Ureter (tissue), 1 donor: Measurements from ENCODE around the gene TTC21B. TPM values are rescaled to one million over a fixed set of nuclear protein-coding genes. Genes with fewer than 3 reads are reported as not detected.
"Not testable (repeated sequence)": the region's sequence is repeated elsewhere in the genome, so short reads cannot be mapped to it uniquely, and the experiment has no call there.

ENCODE experiments used
- DNase-seq: peaks from one replicate; pipeline ENCODE4 v3.0.0-alpha.2; 2020; ENCODE audit warnings: low spot score
- total RNA-seq: library from RNA; stranded (reverse); gene quantifications from one replicate; pipeline ENCODE4 v1.2.4, GENCODE V29; 2023
- donor health status: DM: yes; HTN: yes; CAD: no.

The TTC21B gene
- total RNA-seq, 1 donor from 2014 or later, result 26.4 TPM

GRCh38 chr2:165886487-165887146, 67.0 kb downstream of the TTC21B start:
- DNase-seq, result no peak

DNA sequence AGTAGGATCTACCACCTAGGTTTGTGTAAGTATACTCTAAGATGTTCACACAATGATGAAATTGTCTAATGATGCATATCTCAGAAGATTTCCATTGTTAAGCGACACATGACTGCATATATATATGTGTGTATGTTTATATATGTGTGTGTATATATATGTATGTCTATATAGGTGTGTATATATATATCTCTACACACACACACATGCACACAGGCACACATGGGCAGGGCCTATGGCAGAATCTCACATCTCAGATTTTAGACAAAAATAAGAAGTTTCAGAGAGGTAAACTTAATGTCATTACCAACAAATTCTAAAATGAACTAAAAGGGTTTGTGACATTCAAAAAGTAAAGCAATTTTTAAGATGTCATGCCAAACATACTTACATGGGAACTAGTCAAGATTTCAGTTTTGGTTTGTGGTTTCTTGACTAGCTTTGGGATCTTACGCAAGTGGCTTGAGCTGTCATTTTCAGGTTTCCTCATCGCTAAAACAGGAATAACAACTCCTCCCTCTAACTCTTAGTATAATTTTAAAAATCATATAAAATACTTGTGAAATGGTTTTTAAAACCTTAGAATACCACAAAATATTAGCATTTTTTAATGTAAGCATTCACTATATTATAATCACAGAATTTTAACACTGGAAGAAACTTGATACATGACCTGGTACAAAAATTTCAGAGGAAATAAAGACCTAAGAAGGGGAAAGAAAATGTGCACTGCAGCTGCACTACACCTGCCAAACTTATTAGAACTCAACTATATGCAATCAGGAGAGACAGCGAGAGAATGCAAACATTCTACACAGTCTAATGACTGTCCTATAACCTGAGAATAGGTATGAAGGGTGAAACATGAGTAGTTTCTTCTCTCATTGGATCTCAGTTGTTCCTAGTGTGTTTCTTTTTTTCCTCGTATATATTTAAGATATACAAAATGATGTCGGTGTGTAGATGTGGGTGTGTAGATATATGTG, 75.7 kb downstream of the TTC21B start:
- no peak for DNase-seq

DNA sequence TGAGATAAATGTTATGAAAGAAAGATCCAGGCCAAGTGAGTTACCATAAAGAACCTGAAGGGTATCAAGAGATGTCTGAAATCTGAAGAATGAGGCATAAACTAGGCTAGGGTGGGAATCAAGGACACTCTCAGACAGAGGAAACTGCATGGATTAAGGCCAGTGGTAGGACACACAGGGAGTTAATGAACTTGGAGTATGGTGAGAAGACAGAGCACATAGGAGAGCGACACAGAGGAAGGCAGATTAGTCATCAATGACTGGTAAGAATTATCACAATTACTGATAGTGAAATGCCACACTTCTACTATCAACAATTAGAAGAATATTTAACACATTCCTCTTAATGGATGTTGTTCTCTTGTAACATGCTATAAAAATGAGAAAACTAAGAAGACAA, 76.9 kb downstream of the TTC21B start:
- DNase-seq, result no peak

- DNase-seq, result no peak
These were observed 77.3 kb downstream of the TTC21B start for GRCh38 chr2:165876269-165876668.

- no peak for DNase-seq
These were observed 79.0 kb downstream of the TTC21B start for GRCh38 chr2:165874445-165875039.

DNA sequence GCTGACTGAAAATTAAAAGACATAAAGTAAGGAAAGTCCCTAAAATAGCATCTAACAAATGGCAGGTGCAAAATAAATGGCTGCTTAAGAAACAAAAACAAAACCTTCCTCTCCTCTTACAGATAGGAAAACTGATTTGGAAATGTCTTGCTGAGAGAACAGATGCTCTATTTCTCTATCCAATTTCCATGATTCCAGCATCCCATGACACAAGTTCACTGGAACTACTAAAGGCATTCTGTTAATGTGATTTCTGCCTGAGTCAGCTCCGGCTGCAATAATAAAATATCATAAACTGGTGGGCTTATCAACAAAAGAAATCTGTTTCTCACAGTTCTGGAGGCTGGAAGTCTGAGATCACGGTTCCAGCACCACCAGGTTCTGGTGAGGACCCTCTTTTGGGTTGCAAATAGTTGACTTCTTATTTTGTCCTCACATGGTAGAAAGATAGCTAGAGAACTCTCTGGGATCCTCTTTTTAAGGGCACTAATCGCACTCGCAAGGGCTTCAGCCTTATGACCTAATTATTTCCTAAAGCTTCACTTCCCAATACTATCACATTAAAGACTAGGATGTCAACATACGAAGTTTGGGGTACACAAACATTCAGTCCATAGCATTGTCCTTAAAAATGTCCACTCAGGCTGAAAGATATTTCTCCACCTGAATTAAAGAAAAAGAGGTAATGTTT, 81.3 kb downstream of the TTC21B start:
- no peak for DNase-seq

DNA sequence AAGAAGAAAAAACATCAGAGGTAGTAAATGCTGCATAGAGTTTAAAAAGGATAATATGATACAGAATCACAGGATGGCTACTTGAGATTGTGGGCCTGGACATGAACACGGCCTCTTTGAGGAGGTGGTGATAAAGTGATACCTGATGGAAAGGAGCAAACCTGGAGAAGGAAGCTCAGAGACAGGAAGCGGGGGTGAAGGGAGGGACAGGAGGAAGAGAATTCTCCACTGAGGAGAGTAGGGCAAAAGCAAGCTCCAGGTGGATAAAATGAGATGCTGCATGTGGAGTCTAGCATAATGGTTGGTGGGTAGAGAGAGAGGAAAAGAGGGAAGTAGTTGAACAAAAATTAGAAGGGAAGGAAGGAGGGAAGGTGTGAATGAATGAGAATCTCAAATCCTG, 82.6 kb downstream of the TTC21B start:
- no peak for DNase-seq

DNA sequence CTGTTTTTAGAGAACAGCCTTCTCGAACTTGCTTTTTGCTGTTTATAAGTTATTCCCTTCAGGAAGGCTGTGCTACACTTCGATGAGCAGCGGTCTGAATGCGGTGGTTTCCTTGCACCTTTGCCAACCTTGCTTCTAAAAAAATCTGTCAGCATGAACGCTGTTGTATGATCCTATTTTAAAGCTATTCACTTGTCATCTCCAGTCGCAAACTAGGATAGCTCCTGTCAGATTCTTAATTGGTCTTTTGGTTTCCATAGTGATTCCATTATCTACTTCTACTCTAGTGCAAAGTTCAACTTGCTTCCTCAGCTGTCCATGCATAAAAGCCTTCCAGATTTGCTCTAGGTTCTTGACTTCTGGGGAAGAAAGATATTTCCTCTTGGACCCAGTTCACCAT, 83.2 kb downstream of the TTC21B start:
- DNase-seq, result no peak

GRCh38 chr2:165868211-165868610, 85.4 kb downstream of the TTC21B start:
- no peak for DNase-seq

DNA sequence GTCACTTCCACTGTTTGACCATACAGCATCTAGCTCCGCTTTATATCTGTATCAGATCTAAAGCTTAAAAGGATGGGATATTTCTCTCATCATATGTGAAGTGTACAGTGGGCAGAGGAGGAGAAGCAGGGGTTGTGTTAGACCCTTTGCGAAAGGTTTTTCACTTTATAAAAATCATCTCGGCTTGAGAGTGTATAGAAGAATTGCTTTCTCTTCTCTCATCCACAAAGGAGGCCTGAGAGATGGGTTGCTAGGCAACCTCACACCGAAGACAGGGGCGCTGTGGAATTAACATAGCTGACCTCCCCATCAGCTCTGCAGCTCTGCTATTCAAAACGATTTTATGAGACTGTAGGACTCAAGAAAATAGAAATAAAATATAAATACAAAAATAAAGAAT, 89.3 kb downstream of the TTC21B start:
- DNase-seq, result no peak

DNA sequence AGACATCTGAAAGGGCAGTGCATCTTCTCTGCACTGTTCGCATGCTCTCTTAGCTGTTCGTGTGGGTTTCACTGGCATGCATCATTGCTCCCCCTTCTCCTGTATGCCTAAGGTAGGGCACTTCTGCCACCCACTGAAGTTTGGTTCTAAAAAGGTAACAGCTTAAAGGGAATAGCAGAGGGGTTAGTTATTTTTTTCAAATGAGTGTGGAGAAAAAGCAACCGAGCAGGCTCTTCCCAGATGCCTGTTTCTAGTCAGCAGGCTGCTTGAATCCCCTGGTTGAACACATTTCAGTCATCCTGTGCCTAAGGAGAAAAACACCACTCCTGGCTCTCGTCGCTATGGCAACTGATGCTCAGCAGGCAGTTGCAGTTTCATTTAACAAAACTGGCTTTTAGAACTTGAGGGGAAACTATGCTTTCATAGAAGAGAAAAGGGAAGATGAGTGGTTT, 89.7 kb downstream of the TTC21B start:
- DNase-seq, result no peak

DNA sequence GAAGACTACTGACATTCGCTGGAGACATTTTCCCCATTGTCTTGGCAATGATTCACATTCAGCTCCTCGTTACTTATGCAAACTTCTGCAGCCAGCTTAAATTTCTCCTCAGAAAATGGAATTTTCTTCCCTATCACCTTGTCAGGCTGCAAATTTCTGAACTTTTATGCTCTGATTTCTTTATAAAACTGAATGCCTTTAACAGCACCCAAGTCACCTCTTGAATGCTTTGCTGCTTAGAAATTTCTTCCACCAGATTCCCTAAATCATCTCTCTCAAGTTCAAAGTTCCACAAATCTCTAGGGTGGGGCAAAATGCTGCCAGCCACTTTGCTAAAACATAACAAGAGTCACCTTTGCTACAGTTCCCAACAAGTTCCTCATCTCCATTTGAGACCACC, 92.5 kb downstream of the TTC21B start:
- not testable (repeated sequence) for DNase-seq

DNA sequence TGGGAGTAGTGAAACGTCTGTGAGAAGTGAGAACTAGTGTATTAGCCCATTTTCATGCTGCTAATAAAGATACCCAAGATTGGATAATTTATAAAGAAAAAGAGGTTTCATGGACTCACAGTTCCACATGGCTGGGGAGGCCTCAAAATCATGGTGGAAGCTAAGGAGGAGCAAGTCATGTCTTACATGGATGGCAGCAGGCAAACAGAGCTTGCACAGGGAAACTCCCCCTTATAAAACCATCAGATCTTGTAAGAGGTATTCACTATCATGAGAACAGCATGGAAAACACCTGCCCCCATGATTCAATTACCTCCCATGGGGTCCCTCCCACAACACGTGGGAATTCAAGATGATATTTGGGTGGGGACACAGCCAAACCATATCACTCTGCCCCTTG, 93.9 kb downstream of the TTC21B start:
- DNase-seq, result not testable (repeated sequence)

GRCh38 chr2:165857876-165858275, 95.7 kb downstream of the TTC21B start:
- DNase-seq, result no peak

DNA sequence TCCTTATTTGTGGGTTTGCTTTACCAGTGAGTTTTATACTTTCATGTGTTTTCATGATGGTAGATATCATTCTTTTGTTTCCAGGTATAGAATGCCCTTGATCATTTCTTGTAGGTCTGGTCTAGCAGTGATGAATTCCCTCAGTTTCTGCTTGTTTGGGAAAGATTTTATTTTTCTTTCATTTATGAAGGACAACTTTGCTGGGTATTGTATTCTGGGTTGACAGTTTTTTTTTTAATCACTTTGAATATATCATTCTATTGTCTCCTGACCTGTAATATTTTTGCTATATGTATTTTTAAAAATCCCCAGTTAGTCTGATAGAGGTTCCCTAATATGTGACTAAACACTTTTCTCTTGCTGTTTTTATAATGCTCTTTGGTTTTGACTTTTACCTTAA, 101.2 kb downstream of the TTC21B start:
- DNase-seq, result no peak

- no peak for DNase-seq
These were observed 106.6 kb downstream of the TTC21B start for GRCh38 chr2:165847001-165847400.

GRCh38 chr2:165846056-165846455, 107.5 kb downstream of the TTC21B start:
- DNase-seq, result no peak

- no peak for DNase-seq
These were observed 109.4 kb downstream of the TTC21B start for GRCh38 chr2:165844216-165844615.

DNA sequence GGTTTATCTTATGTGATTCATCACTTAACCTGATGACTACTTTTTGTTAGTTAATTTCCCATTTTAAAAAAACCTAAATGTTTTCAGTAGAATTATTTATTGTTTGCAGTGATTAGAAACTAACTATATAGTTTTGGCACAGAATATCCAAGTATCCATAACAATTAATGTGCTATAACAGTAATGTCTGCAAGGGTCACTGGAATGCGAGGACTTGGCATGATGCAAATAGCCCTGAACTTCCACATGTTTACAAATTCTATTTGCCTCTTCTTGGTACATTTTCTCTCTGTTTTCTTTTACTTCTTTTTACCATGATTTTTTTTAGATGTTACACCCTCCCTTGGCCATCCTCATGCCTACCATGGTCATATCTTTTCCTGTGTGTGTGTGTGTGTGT, 110.2 kb downstream of the TTC21B start:
- DNase-seq, result no peak

DNA sequence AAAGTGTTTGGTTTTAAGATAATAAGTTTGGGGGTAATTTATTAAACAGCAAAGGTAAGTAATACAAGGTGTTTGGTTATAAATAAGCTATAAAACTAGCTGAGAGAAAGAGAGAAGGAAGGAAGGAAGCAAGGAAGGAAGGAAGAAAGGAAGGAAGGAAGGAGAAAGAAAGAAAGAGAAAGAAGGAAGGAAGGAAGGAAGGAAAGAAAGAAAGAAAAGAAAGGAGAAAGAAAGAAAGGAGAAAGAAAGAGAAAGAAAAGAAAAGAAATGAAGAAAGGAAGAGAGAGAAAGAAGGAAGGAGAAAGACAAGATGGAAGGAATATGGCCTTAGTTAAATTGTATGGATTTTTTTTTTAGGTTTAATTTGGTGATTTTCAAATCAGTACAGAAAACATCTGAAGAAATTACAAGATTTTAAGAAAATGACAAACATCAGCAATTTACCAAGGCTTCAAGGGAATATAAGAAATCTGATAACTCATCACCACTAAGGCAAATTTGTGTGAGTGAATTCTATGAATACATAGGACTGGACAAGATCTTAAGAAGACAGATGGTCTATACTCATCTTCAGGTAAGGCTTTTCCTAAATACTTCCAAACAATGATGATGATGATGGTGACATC, 113.1 kb downstream of the TTC21B start:
- no peak for DNase-seq

GRCh38 chr2:165839610-165840009, 114.0 kb downstream of the TTC21B start:
- DNase-seq, result no peak
